ENCODE data around the gene BANP.

DNA sequence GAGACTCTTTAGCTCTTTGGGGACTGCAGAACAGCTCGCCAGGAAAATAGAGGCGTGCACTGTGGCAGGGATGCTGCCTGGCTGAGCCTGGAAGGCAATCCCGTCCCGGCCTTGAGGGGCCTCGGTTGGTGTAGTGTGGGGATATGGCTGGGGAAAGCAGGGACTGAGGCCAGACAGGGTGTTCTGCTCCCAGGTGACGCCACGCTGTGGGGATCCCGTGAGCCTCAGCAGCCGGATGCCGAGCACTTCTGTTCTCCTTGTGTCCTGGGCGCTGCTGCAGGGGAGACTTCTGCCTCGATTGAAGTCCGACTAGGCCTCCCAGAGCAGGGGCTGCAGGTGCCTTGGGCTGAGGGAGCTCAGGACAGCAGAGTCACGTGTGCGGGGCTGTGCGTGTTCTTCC, 72.6 kb downstream of the BANP start:
- TF ChIP-seq POLR2A (IDR thresholded peaks at IDR 0.05; ENCODE audit: low read length) (no peak), GATA1 (IDR thresholded peaks at IDR 0.05; ENCODE audit: low read depth, low read length) (no peak)

Data from erythroblast (primary cell).